HG02943 (cell line): ENCODE results near the gene SERPINB8.

ENCODE experiments used
- ATAC-seq: cut with Tn5 transposase; IDR thresholded peaks from one replicate; pipeline ENCODE4 v1.9.1; 2021; ENCODE audit warnings: mild to moderate bottlenecking, low read depth, moderate library complexity; ENCODE audit not compliant: unreplicated experiment

The SERPINB8 gene

DNA sequence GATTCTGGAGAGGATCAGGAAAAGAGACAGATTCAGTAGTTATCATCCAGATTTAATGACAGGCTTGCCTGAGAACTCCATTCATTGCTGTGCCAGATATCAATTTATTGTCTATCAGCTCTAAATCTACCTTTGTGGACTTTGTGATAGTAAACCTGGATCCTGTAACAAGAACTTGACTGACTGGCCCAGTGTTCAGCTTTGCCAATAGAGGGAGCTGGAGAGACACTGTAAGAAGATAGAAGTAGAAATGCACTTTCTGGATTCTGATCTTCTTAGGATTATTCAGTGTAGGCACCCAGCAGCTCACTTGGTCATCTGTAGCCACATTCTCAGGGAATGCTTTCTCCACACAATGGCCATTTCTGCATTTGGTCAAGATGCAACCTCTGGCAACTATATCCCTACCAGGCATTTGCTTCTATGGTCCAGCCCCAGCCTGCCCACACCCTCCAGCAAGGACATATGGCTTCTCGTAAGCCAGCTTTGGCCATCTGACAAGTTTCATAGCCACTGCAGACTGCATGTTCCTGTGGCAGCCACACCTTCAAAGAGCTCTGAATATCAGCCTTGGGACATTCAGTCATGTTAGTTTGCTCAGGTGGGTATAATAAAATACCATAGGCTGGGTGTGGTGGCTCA lies 6.1 kb upstream of the SERPINB8 start:
- ATAC-seq: peak; percentile 71

- ATAC-seq: no peak
Measured at GRCh38 chr18:63964908-63965307, 5.0 kb upstream of the SERPINB8 start.

DNA sequence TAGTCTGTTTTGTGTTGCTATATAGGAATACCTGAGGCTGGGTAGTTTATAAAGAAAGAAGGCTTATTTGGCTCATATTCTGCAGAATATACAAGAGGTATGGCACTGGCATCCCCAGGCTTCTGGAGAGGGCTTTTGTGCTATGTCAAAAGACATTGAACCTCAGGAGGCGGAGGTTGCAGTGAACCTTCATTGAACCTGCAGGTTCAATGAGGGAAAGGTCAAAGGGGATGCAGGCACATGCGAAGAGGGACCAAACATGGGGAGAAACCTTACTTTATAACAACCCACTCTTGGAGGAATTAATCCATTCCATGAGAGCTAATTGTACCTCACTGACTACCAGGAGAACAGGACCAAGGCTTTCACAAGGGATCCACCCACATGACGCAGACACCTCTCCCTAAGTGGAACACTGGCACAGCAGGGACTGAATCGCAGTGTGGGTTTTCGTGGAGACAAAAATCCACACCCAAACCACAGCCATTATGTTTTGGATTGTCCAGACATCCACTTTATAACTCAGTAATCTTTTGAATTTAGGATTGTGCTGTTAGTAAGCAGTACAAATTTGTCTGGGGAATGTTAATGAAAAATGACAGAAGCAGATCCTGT lies 4.1 kb upstream of the SERPINB8 start:
- ATAC-seq: no peak

DNA sequence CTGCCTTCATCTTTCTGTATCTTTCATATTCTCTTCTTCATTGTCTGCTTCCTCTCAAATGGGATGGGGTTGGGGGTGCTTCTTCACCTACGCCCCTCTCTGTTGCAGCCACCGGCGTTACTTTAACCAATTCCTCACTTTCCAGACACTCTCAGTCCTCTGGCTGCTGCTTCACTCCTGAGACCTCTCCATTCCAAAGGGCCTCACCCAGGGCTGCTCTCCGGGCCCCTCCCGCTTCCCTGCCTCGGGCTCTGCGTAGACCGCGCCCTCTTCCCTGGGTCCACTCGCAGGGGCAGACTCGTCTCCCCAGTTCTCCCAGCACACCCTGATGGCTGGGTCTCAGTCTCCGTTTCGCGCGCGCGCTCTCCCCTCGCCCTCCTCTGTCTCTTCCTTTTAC lies 926 bp downstream of the SERPINB8 start:
- no peak for ATAC-seq

- ATAC-seq: no peak
Measured at GRCh38 chr18:63971320-63972001, 1.6 kb downstream of the SERPINB8 start.

DNA sequence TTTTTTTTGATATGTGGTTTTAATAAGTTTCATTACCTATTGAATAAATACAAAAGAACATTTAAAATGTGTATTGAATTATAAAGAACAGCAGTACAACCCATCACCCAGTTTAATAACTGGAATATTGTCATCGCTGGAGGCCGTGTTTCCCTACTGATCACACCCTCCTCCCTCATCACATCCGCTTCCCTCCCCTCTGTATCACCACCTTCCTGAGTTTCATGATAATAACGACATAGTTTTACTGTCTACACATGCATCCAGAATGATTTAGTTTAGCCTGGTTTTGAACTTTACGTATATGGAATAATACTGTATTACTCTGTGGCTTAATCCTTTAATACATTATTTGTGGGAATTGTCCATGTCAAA lies 2.1 kb downstream of the SERPINB8 start:
- no peak for ATAC-seq

- no peak for ATAC-seq
Measured at GRCh38 chr18:63974991-63975390, 5.1 kb downstream of the SERPINB8 start.

DNA sequence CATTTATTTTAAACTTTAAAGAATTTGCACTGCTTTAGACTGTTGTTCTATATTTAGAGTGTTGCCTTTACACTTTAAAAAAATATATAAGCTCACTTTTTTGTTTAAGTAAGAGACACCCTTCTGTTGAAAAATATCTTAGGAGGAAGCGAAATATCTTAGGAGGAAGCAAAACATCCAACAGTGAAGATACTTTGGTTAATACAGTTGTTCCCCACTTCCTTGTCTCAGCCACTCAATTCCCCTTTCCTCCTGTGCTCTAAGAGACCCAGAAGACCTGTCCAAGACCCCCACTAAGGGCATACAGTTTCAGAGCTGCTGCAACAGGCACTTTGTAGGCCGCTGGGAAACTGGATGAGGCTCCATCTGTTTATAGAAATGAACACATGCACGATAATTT lies 5.7 kb downstream of the SERPINB8 start:
- no peak for ATAC-seq

DNA sequence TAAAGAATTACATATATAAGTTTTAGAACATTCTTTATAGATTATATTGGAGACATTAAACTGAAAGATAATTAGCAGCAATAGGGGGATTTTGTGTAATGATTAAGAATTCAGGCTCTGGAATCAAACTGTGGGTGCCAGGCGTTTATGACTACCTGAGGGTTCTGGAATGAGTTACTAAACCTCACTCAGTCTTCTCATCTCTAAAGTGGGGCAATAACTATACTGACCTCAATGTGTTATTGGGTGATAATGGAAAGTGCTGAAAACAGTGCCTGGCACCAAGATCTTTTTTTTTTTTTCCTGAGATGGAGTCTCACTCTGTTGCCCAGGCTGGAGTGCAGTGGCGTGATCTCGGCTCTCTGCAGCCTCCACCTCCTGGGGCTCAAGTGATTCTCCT lies 7.2 kb downstream of the SERPINB8 start:
- ATAC-seq: no peak

- no peak for ATAC-seq
Measured at GRCh38 chr18:63979409-63979920, 9.6 kb downstream of the SERPINB8 start.

DNA sequence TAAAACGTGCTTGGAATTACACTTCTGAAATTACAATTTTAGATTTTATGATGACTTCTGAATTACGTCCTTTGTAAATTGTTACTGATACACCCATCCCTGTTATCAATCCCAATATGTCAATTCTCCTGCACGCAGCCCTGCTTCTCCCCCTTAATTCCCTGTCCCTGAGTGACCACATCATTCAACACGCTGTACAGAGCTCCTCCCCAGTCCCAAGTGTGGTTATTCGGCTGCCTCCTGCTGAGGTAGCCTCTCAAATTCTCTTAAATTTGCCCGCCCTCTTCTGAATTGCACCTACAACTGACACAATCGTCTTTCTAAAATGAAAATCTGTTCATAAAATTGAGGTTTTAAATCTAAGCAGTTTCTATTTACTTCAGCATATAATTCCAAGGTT lies 10.1 kb downstream of the SERPINB8 start:
- ATAC-seq: no peak

DNA sequence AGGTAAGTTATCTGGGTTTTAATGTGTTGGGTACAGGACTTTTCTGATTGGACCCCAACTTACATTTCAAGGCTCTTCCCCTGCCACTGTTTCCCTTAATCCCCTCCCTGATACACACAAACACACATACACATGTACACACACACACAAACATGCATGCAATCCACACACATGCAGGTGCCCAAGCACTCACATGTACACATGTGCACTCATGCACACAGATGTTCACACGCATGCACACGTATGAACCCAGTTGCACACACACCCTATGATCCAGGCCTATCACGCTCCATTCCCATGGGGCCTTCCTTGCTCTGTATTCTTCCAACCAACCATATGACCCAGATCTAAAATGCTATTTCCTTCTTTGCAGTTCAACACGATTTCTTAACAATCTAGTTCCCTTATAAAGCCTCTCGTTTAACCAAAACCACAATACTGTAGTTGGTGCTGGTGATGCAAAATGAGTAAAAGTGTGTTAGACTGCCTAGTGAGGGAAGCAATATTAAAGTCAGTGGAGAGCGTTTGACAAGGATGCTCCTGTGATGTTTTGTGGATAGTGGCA lies 11.1 kb downstream of the SERPINB8 start:
- no peak for ATAC-seq

GRCh38 chr18:63981719-63982118 lies 11.8 kb downstream of the SERPINB8 start:
- no peak for ATAC-seq

DNA sequence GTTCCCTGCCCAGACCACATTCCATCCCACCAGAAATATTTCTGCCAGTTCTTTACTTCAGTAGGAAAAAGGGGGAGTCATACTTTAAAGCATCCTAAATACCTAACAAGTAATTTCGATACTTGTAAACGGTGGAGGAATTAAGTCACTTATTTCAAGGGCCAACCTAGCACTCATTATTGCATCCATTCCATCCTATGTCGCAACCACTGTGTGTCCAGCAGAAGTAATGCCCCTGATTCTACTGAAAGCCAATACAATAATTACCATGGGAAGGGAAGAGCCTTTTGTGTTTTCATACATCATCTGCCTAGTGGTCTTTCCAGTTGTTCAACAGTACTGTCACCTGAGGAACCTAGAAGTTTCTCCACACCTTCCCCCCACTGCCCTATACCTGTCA lies 12.5 kb downstream of the SERPINB8 start:
- no peak for ATAC-seq

DNA sequence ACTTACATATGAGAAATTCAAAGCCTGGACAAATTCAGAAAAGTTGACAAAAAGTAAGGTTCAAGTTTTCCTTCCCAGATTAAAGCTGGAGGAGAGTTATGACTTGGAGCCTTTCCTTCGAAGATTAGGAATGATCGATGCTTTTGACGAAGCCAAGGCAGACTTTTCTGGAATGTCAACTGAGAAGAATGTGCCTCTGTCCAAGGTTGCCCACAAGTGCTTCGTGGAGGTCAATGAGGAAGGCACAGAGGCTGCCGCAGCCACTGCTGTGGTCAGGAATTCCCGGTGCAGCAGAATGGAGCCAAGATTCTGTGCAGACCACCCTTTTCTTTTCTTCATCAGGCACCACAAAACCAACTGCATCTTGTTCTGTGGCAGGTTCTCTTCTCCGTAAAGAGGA lies 17.0 kb downstream of the SERPINB8 start:
- ATAC-seq: no peak

DNA sequence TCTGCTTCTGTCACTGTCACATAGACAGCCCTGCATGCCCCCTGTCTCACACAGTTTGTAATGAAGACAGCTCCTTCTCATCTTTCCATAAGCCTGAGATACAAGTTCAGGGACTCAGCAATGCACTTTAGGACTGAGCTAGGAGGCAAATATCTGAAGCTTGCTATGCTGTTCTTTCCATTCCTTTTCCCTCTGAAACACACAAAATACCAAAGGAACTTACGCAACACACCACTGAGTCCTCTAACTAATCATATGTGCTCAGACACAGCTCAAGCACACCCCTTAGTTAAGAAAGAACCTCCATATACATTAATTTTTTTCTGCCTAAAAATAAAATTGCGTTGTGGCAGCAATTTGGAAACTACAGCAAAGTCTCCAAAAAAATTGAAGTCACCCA lies 17.9 kb downstream of the SERPINB8 start:
- no peak for ATAC-seq

GRCh38 chr18:63992751-63993150 lies 22.9 kb downstream of the SERPINB8 start:
- ATAC-seq: no peak

DNA sequence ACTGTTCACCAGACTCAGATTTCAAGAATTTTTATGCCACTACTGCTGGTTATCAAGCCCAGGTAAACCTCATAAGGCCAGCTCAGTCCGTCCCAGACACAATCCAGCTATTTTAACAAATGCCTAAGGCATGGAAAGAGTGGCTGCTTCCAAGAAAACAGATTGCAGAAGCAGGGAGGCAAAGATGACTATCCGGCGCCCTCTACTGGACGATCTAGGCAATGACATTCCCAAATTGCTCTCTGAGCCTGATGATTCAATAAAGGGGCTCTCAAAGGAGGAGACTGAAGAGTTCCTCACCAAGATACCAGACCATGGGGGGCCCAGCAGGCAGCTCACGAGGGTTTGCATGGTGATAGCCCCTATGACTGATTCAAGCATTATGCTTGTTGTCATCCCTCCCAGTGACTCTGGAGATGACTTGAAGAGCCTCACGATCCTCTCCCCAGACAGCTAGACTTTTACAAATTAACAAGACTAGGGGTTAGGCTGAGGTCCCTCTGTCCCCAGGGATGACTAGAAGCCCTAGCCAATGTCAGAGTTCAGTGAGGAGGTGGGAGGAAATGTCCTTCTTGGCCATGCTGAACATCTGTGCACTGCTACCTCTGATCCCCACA lies 25.0 kb downstream of the SERPINB8 start:
- ATAC-seq: no peak

DNA sequence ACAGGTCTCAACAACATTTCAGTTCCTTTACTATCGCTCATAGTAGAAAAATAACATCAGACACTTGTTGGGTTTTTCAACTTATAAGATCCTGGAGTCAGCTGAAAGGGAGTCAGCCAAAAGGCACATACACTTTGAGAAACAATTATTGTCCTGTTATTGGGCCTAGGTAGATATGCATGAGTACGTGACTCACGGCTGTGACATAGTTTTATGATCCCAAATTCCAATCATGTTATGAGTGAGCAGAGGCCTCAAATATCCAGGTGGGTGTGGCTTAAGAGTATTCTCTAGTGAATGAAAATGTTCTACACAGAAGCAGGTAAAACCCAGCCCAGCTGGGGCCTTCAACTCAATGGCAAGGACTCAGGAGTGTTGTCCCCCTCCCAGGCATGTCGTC lies 27.2 kb downstream of the SERPINB8 start:
- no peak for ATAC-seq

DNA sequence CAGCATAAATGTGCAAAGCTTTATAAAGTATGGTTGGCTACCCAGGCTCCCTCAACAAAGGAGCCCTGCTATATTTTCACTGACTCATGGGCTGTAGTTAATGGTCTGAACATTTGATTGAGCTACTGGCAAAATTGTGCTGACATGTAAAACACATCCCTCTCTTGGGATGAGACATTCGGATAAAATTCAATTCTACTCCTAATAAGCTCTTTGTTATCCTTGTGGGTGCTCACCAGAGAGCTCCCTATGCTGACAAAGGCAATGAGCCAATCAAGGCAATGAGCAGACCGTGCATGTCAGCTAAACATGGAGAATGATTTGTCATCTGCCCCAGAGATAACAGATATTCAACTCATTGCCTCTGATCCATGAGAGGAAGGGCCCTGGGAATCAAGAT lies 27.7 kb downstream of the SERPINB8 start:
- ATAC-seq: no peak

DNA sequence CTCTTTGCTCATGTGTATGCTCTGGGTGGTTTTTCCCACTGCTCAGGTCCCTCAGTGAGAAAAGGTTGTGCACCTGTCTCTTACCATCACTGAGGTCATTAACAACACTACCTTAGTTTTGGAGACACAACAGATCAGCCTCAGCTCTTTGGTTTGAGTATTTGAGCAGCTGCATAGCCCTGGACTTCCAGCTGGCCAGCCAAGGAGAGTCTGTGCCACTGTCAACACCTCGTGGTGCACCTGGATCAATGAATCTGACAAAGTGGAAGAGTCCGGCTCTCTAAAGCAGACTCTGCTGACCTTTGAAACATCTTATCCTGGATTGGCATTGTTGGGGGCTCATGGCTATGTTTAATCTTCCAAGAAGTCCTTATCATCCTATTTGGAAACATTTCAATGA lies 30.0 kb downstream of the SERPINB8 start:
- no peak for ATAC-seq
